Erythroblast (primary cell): ENCODE measurements around the gene DHX16.

Experiments
- GATA1 ChIP-seq: IDR thresholded peaks from 2 replicates; pipeline ENCODE4 v1.6.1; 2011; ENCODE audit warnings: low read depth, mild to moderate bottlenecking, control low read depth, low read length, moderate library complexity
- POLR2A ChIP-seq: IDR thresholded peaks from 2 replicates; pipeline ENCODE4 v1.6.1; 2011; ENCODE audit warnings: mild to moderate bottlenecking, low read length

- TF ChIP-seq POLR2A, result peak; percentile 64
- no peak for TF ChIP-seq GATA1
Observed at GRCh38 chr6:30612687-30613248, 60.0 kb downstream of the DHX16 start.
